Fibroblast of the aortic adventitia (primary cell): Measurements from ENCODE around the gene PCBD2. TPM values are rescaled to one million over a fixed set of nuclear protein-coding genes. Genes with fewer than 3 reads are reported as not detected.

Experiments used
- DNase-seq: peaks from one replicate; pipeline ENCODE4 v3.0.0-alpha.2; 2010; ENCODE audit warnings: low read depth
- H3K4me3 ChIP-seq: 2 replicates; pipeline ENCODE4 v1.5.1; 2011; ENCODE audit warnings: low read depth, mild to moderate bottlenecking, control low read depth, low read length, moderate library complexity
- total RNA-seq: library from RNA; depleted of rRNA; stranded (reverse); fragments of >200 nt; gene quantifications from 2 replicates; pipeline ENCODE4 v1.2.3, GENCODE V29; 2012; ENCODE audit warnings: low replicate concordance
- TF ChIP-seq, protein P1 (sequence below): IDR thresholded peaks from 2 replicates; pipeline ENCODE4 v1.5.1; 2011; ENCODE audit warnings: mild to moderate bottlenecking, low read length, control low read depth, inconsistent platforms; ENCODE audit not compliant: insufficient read depth

Gene PCBD2
- total RNA-seq, 1 donor, result 8.9 TPM

DNA sequence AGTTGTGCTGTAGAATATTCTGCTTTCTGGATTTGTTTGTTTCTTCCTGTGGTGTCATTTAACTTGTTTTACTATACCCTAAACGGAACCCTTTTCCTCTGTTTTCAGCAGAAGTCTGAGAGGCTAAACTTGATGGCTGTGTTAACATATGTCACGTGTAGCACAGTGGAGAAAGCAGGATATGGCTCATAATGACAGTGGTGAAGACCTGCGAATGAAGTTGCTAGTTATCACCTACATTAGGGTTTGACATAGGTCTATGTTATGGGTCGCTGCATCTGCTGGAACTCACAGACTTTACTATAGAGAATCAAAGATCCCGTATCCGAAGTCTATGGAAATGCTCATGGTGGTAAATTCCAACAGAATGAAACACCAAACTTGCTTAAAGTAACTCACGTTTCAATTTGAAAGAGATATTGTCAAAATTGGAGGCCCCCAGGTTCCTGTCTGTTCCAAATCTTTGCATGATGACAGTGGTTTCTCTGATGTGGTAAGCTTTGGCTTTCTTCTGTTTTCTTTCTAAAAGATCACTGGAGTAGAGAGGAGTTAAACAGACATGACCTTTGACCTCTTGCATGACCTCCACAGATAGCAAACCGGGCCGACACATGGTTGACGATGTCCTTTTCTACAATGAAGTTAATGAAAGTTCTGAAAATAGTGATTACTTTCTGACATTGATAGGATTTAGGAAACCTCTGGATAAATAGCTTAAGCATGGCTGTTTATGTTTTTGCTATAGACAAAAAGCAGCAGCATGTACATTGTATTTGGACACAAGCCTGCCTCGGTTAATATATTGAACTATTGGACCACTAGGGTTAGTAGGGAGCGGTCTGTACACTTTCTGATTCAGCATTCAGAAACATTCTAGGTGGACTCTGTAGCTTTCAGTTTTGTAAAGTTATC, 59.7 kb downstream of the PCBD2 start:
- TF ChIP-seq, protein P1, sequence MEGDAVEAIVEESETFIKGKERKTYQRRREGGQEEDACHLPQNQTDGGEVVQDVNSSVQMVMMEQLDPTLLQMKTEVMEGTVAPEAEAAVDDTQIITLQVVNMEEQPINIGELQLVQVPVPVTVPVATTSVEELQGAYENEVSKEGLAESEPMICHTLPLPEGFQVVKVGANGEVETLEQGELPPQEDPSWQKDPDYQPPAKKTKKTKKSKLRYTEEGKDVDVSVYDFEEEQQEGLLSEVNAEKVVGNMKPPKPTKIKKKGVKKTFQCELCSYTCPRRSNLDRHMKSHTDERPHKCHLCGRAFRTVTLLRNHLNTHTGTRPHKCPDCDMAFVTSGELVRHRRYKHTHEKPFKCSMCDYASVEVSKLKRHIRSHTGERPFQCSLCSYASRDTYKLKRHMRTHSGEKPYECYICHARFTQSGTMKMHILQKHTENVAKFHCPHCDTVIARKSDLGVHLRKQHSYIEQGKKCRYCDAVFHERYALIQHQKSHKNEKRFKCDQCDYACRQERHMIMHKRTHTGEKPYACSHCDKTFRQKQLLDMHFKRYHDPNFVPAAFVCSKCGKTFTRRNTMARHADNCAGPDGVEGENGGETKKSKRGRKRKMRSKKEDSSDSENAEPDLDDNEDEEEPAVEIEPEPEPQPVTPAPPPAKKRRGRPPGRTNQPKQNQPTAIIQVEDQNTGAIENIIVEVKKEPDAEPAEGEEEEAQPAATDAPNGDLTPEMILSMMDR, result no peak
- no peak for DNase-seq
- H3K4me3 ChIP-seq, result no peak overlapping the region

DNA sequence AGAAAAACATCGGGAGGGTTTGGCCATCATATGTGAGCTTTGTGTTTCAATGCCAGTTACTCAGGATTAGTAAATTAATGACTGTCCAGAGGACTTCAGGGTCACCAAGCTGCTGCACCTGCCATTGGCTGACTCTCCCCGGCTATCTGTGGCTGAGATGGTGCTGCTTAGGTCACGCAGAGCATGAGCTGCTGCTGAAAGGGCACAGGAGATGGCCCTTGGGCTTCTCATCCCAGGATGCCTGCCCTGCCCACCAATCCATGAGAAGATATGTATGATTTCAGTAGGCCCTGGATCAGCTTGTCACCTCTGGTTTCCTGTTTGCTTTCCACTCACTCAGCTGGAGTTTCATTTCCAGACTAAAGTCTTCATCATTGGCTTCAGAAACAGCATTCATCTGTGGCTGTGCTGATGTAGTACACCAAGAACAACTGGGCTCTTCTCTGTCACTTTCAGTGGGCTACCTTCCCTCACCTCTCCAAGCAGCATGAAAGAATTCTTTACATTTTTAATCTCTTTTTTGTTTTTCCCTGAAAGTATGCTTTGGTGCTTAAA, 60.4 kb downstream of the PCBD2 start:
- H3K4me3 ChIP-seq, result no peak overlapping the region
- TF ChIP-seq, protein P1, result no peak

DNA sequence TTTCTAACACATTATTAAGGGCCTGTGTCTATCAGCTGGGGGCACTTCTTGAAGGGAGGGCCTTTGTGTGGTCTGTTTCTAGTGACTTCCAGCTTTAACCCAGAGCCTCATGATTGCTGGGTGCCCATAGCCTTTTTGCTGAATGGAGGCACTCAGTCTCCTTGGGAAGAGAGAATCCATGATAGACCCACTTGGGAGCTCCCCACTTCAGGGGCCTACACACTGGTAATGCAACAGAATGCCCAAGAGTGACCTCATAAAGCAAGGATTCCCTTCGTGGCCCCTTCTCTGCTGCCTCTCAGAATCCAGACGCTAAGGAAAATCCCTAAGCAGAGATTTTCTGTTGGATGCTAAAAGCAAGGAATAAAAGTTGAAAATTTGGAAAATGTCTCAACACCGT, 62.7 kb downstream of the PCBD2 start, which contains the start of gene CATSPER3:
CATSPER3 (plus strand) TSS at position 301 of the 400 bp plus-strand sequence; CDS start at position 386, 85 bp downstream.
- TF ChIP-seq, protein P1, result no peak
- H3K4me3 ChIP-seq, result no peak within 1 kb of the TSS
- no peak for DNase-seq

More for the DNA sequence above, 60.4 kb downstream of the PCBD2 start:
- DNase-seq, result no peak

DNA sequence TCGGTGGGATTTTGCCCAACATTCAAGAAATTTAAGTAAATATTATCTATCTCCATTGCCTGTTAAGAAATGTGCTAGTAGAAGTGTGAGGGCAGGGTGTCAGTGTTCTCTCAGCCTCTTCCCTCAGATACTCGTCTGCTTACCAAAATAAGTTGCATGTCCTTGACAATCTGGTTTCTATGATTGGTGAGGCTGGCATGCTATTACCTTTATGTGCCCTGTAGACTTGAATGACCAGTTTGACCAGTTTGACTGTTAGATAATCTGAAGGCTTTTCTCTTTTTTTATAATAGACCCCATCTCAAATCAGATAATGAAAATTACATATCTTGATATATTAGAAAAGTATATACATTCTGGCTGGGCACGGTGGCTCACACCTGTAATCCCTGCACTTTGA, 63.1 kb downstream of the PCBD2 start:
- H3K4me3 ChIP-seq, result no peak overlapping the region
- no peak for DNase-seq
- TF ChIP-seq, protein P1, result no peak

DNA sequence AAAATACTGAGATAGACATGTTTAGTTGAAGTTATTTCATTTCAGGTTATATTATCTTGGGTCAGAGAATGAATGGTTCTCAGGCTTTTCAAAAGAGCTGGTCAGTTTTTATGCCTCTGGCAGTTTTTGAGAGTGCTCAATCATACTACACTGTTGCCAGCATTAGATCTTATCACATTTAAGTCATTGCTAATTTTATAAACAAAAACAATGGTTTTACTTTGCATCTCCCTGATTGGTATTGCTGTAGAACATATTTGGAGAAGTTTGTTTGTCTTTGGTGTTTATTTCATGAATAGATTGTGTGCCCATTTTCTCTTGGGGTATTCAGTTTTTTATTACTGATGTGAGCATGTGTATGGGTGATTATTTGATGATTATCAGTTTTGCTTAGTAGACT, 64.2 kb downstream of the PCBD2 start:
- TF ChIP-seq, protein P1, result no peak
- no peak overlapping the region for H3K4me3 ChIP-seq
- no peak for DNase-seq

DNA sequence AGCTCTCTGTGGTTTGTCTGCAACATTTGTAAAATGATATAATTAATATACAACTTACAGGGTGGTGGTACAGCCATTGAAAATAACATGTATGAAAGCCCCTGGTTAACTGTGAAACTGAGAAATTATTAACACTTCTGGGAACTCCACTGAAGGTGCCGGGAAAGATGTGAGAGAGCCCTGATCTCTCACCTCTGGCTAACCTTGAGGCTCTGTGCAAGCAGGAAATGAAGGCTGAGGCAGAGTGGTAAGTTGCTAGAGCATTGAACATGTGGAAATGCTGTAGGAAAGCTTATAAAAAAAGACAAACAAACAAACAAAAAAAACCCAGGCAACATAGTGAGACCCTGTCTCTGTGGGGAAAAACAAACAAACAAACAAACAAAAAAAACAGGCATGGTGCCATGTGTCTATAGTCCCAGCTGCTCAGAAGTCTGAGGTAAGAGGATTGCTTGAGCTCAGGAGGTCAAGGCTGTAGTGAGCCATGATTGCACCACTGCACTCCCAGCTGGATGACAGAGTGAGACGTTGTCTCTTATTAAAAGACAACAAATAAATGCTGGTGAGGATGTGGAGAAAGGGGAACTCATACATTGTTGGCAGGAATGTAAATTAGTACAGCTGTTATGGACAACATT, 70.3 kb downstream of the PCBD2 start:
- no peak overlapping the region for H3K4me3 ChIP-seq
- DNase-seq, result no peak
- TF ChIP-seq, protein P1, result no peak
